B cell (primary cell): ENCODE data around the gene CCDC85A. TPM values are rescaled to one million over a fixed set of nuclear protein-coding genes. Genes with fewer than 3 reads are reported as not detected.

ENCODE experiments used
- ATAC-seq: fragments of 200-7000 bp; cut with Tn5 transposase; one replicate; pipeline ENCODE4 v1.10.0; 2021; ENCODE audit warnings: low read depth, mild to moderate bottlenecking, moderate number of reproducible peaks, moderate library complexity
- CTCF ChIA-PET: fragments of 350-600 bp; sonication (Branson Sonifier 250); formaldehyde crosslinking; loops from one replicate; lab custom pipeline; 2021; ENCODE audit warnings: antibody characterized with exemption, inconsistent platforms; lab: Charles Lee
- POLR2A ChIA-PET: fragments of 350-600 bp; sonication (Branson Sonifier 250); formaldehyde crosslinking; loops from one replicate; lab custom pipeline; 2021; ENCODE audit warnings: antibody characterized with exemption; lab: Charles Lee
- DNase-seq: peaks from one replicate; pipeline ENCODE4 v3.0.0; 2013
- H2AFZ ChIP-seq: 2 replicates; pipeline ENCODE4 v1.6.1; 2012; ENCODE audit warnings: mild to moderate bottlenecking, low read depth, low read length; ENCODE audit not compliant: insufficient read depth, poor library complexity, severe bottlenecking
- H3K27ac ChIP-seq, 2 donors: 1 replicate in 1 of 2; 2 replicates in 1 of 2; pipeline ENCODE4 v1.5.1; 2012 to 2013; ENCODE audit warnings: low read length in 2 of 2, mild to moderate bottlenecking in 2 of 2, moderate library complexity in 1 of 2
- H3K27me3 ChIP-seq, 4 experiments: fragments of 200-600 bp in 1 of 4; sonication (generic) in 1 of 4; replicated peaks in 1 of 4; 1 replicate in 2 of 4; 2 replicates in 2 of 4; pipeline versions ENCODE4 v1.6.1 to v1.7.0; 2013 to 2016; ENCODE audit warnings: low read length in 3 of 4, mild to moderate bottlenecking in 2 of 4, mixed read lengths in 1 of 4, moderate library complexity in 1 of 4; ENCODE audit not compliant: insufficient read depth in 4 of 4, control insufficient read depth in 3 of 4; ENCODE audit errors: control extremely low read depth in 1 of 4
- H3K36me3 ChIP-seq, 2 experiments: replicated peaks in 1 of 2; 1 replicate in 1 of 2; 2 replicates in 1 of 2; pipeline versions ENCODE4 v1.6.1 to v1.7.1; 2013; ENCODE audit warnings: low read length in 1 of 2; ENCODE audit not compliant: insufficient read depth in 2 of 2, control insufficient read depth in 1 of 2; ENCODE audit errors: control extremely low read depth in 1 of 2, extremely low read depth in 1 of 2
- H3K4me1 ChIP-seq, 2 donors: fragments of 200-600 bp in 1 of 2; sonication (generic) in 1 of 2; 1 replicate in 1 of 2; 2 replicates in 1 of 2; pipeline versions ENCODE4 v1.5.1 to v1.6.1; 2013 to 2017; ENCODE audit warnings: low read length in 2 of 2; ENCODE audit not compliant: control insufficient read depth in 2 of 2, insufficient read depth in 2 of 2
- H3K4me2 ChIP-seq: replicated peaks from 2 replicates; pipeline ENCODE3; 2012; ENCODE audit warnings: mild to moderate bottlenecking, low read depth, low read length; ENCODE audit not compliant: poor library complexity, severe bottlenecking
- H3K4me3 ChIP-seq, 5 experiments: fragments of 200-600 bp in 1 of 5; sonication (generic) in 1 of 5; 1 replicate in 3 of 5; 2 replicates in 2 of 5; pipeline versions ENCODE4 v1.5.1 to v1.7.0; 2011 to 2016; ENCODE audit warnings: low read length in 4 of 5, mild to moderate bottlenecking in 4 of 5, low read depth in 2 of 5, control low read depth in 1 of 5, moderate library complexity in 1 of 5; ENCODE audit not compliant: insufficient read depth in 1 of 5; ENCODE audit errors: control extremely low read depth in 1 of 5, extremely low read depth in 1 of 5
- H3K79me2 ChIP-seq: fragments of 200-600 bp; sonication (generic); one replicate; pipeline ENCODE4 v1.6.0; 2016; ENCODE audit warnings: low read length; ENCODE audit not compliant: control insufficient read depth, insufficient read depth
- H3K9ac ChIP-seq: fragments of 200-600 bp; sonication (generic); 2 replicates; pipeline ENCODE4 v1.6.1; 2017; ENCODE audit warnings: mild to moderate bottlenecking, low read length, moderate library complexity
- H3K9me3 ChIP-seq, 3 donors: one replicate each; pipeline versions ENCODE4 v1.6.1 to v1.7.1; 2013; ENCODE audit warnings: low read length in 2 of 3; ENCODE audit not compliant: control insufficient read depth in 2 of 3, insufficient read depth in 1 of 3; ENCODE audit errors: control extremely low read depth in 1 of 3
- H4K20me1 ChIP-seq: 2 replicates; pipeline ENCODE4 v1.6.0; 2012; ENCODE audit warnings: mild to moderate bottlenecking, low read length; ENCODE audit not compliant: insufficient read depth, control insufficient read depth, poor library complexity, severe bottlenecking
- H3K27ac Mint-ChIP-seq: one replicate; pipeline ENCODE4 v1.8.0; 2021; ENCODE audit warnings: mixed read lengths
- H3K27me3 Mint-ChIP-seq: one replicate; pipeline ENCODE4 v1.8.0; 2021; ENCODE audit warnings: mixed read lengths
- H3K4me1 Mint-ChIP-seq: one replicate; pipeline ENCODE4 v1.8.0; 2021; ENCODE audit warnings: mixed read lengths
- H3K4me3 Mint-ChIP-seq: one replicate; pipeline ENCODE4 v1.8.0; 2021; ENCODE audit warnings: mixed read lengths
- H3K9me3 Mint-ChIP-seq: one replicate; pipeline ENCODE4 v1.8.0; 2022; ENCODE audit warnings: mixed read lengths; ENCODE audit not compliant: insufficient read depth
- CTCF ChIP-seq: fragments of 200-600 bp; IDR thresholded peaks from one replicate; pipeline ENCODE4 v1.8.0; 2022; ENCODE audit warnings: antibody characterized with exemption, mild to moderate bottlenecking
- EZH2 ChIP-seq: IDR thresholded peaks from 2 replicates; pipeline ENCODE4 v1.6.1; 2012; ENCODE audit warnings: borderline replicate concordance, low read depth, mild to moderate bottlenecking, moderate library complexity, low read length; ENCODE audit not compliant: insufficient read depth, poor library complexity, severe bottlenecking
- WGBS: methylation state at CpG from one replicate; pipeline ENCODE4 v1.1.5; 2013; ENCODE audit warnings: missing lambda C conversion rate; ENCODE audit not compliant: insufficient coverage; 5-methylcytosine and 5-hydroxymethylcytosine counted together
- intact Hi-C: fragments of 100-400 bp; cut with micrococcal nuclease; formaldehyde crosslinking; loops from one replicate; pipeline ENCODE4 v1.10.0; 2022
- polyA plus RNA-seq: library from polyadenylated mRNA; depleted of rRNA; stranded (reverse); fragments of >200 nt; gene quantifications from 2 replicates; pipeline ENCODE4 v1.2.3, GENCODE V29; 2012
- total RNA-seq, 2 donors: library from RNA; stranded (reverse); fragments of 120-200 nt in 1 of 2; gene quantifications; 1 replicate in 1 of 2; 2 replicates in 1 of 2; pipeline versions ENCODE4 v1.2.3 to v1.2.4, GENCODE V29; 2013 to 2022

CCDC85A gene
- total and polyA plus RNA-seq, 2 donors (not counting 1 experiment from before 2014, with no cell fraction given) = 0.15 TPM; not detected in 1

- TF ChIP-seq EZH2 = no peak
- no peak for TF ChIP-seq CTCF
- DNase-seq (no peak), ATAC-seq (no peak)
- H3K27ac Mint-ChIP-seq = no peak overlapping the region
- H3K27me3 Mint-ChIP-seq = no peaks in the 10 kb centered on the region
- Histone ChIP-seq H3K9me3 (no peaks in the 10 kb centered on the region), H3K79me2 (no peaks in the 10 kb centered on the region), H3K4me3 (no peak overlapping the region), H3K27ac (no peak overlapping the region), H3K27me3 (no peaks in the 10 kb centered on the region), H4K20me1 (no peaks in the 10 kb centered on the region), H3K4me1 (no peaks in the 10 kb centered on the region), H3K36me3 (no peaks in the 10 kb centered on the region), H3K4me2 (no peak overlapping the region), H3K9ac (no peak overlapping the region), H2AFZ (no peak overlapping the region)
- no peak overlapping the region for H3K4me3 Mint-ChIP-seq
- intact Hi-C loops = no loop called here
- H3K4me1 Mint-ChIP-seq = no peaks in the 10 kb centered on the region
- ChIA-PET CTCF (no interaction called here), POLR2A (no interaction called here)
- no CpG with 5 or more reads among the region's 1 CpG for WGBS
- H3K9me3 Mint-ChIP-seq = no peaks in the 10 kb centered on the region
Measured at GRCh38 chr2:56382466-56382865, 198.7 kb downstream of the CCDC85A start.

- no peaks in the 10 kb centered on the region for H3K4me1 Mint-ChIP-seq
- intact Hi-C loops = no loop called here
- no peak for ATAC-seq
- Histone ChIP-seq H4K20me1 (no peaks in the 10 kb centered on the region), H3K79me2 (no peaks in the 10 kb centered on the region), H3K4me3 (no peak overlapping the region), H3K9me3 (no peaks in the 10 kb centered on the region), H3K4me1 (no peaks in the 10 kb centered on the region), H2AFZ (no peak overlapping the region), H3K27me3 (no peaks in the 10 kb centered on the region), H3K9ac (no peak overlapping the region), H3K4me2 (no peak overlapping the region), H3K27ac (no peak overlapping the region), H3K36me3 (no peaks in the 10 kb centered on the region)
- H3K27me3 Mint-ChIP-seq = no peaks in the 10 kb centered on the region
- CTCF ChIA-PET = interaction anchor here (1.3 kb wide), 1 partner anchor 8 kb away, joined by 4 read pairs; no protein-coding TSS in a partner anchor
- no peak overlapping the region for H3K27ac Mint-ChIP-seq
- DNase-seq = no peak
- no peak overlapping the region for H3K4me3 Mint-ChIP-seq
- TF ChIP-seq EZH2 = no peak
- no peak for TF ChIP-seq CTCF
- peaks cover 4% of the 10 kb centered on the region for H3K9me3 Mint-ChIP-seq
- no CpG with 5 or more reads among the region's 1 CpG for WGBS
- POLR2A ChIA-PET = no interaction called here
Measured at GRCh38 chr2:56386657-56387056, 202.9 kb downstream of the CCDC85A start.
